ENCODE measurements around the gene SKAP1.

GRCh38 chr17:48432820-48433775 is 3.1 kb upstream of the SKAP1 start:
- TF ChIP-seq CTCF (IDR thresholded peaks at IDR 0.05) = no peak
- TF ChIP-seq POLR2A (IDR thresholded peaks at IDR 0.05) = no peak

Measured in heart left ventricle (tissue), 13 donors.